ENCODE measurements around the gene LENG8. TPM values are rescaled to one million over a fixed set of nuclear protein-coding genes. Genes with fewer than 3 reads are reported as not detected.
"Not testable (repeated sequence)": the region's sequence is repeated elsewhere in the genome, so short reads cannot be mapped to it uniquely, and the experiment has no call there.

LENG8 gene
- polyA plus RNA-seq, 3 donors, result 119 to 275 (median 153) TPM

DNA sequence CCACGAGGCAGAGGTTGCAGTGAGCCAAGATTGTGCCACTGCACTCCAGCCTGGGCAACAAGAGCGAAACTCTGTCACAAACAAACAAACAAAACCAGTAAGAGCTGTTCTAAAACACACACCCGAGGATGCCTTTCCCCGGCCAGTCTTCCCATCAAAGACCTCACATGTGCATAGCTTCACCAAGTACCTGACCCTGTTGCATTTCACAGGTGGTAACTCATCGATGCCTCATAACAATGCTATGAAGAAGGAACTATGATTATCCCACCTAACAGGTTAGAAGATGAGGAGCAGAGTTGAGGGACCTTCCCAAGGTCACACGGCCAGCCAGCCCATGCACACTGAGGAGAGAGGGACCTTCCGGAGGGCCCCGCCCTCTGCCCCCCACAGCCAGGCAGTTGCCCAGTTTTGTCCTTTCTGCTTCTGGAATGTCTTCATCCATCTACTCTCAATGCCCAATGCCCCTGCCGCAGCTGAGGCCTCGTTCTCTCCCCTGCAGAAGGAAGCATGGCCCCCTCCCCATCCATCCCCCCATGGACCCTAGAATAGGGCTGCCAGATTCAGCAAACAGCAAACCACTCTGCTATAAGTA is 16.8 kb upstream of the LENG8 start:
- no peak for DNase-seq (ENCODE audit: extremely low read depth in 1 of 11, low read depth in 9 of 11, low spot score in 4 of 11)

DNA sequence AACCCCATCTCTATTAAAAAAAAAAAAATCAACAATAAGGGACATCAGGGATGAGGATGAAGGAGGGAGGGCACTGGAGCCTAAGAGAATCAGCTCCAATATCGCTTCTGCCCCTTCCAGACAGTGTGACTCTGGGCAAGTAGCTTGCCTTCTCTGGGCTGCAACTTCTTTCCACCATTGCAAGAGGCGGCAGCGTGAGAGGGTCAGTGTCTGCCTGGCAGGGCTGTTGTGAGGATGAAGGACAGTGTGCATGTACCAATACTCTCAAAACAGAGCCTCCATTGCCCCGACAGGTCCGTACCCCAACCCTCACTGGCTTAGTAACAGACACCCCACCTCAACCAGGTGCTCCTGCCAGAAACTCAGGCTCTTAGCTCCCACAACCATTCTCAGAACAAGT is 15.3 kb upstream of the LENG8 start:
- DNase-seq (ENCODE audit: extremely low read depth in 1 of 11, low read depth in 9 of 11, low spot score in 4 of 11), result no peak

DNA sequence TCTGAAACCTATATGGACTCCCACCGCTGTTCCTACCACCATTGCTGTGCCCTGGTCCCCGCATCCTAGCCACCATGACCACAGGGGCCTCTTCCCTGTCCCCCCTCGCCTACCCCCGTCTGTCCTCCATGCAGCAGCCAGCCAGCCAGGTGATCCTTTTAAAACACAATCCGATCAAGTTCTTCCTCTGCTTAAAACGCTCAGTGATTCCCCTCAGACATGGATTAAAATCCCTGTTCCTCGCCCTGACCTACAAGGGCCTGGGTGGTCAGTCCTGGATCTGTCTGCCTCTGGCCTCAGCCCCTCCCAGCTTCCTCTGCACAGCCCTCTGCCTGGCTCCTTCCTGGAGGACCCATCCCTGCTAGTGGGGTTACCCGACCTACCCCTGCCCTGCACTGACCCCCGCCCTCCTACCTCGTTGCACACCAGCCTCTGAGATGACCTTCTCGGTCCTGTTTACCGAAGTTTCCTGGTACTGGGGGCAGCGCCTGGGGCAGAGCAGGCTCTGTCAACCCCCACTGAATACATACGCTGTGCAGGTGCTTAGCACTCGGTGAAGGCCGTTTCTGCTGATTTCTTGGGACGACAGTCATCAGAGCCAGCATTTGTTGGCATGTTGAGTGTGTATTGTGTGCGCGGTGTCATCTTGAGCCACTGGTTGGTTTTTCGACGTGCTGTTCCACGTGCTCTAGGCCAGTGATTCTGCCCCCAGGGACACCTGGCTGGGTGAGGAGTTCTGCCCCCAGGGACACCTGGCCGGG is 14.7 kb upstream of the LENG8 start:
- no peak for DNase-seq (ENCODE audit: extremely low read depth in 1 of 11, low read depth in 9 of 11, low spot score in 4 of 11)

DNA sequence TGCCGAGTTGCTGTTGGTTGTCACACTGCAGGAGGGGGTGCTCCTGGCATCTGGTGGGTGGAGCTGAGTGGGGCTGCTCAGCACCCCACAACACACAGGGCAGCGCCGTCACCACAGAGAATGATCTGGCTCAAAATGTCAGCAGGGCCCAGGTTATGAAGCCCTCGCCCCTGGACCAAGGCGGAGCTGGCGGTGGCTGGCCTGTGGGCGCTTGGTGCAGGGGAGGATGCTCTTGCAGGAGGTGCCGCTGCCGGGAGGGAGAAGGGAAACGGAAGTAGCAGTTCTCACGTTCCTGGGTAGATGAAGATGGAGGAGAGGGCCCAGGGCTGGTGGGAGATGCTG is 14.2 kb upstream of the LENG8 start:
- DNase-seq (ENCODE audit: extremely low read depth in 1 of 11, low read depth in 9 of 11, low spot score in 4 of 11), result no peak

DNA sequence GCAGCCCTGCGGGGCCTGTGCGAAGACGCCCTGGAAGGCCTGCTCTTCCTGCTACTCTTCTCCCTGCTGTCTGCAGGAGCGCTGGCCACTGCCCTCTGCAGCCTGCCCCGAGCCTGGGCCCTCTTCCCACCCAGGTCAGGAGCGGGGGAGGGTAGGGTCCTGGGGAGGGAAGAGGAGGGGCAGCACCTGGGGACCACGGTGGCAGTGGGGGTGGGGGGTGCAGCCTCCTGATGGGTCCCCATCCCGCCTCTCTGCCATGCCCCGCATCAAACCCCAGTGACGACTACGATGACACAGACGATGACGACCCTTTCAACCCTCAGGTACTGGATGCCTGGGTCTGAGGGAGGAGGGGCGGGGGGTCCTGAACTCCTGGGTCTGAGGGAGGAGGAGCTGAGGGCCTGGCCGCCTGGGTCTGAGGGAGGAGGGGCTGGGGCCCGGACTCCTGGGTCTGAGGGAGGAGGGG is 13.4 kb upstream of the LENG8 start:
- DNase-seq (ENCODE audit: extremely low read depth in 1 of 11, low read depth in 9 of 11, low spot score in 4 of 11), result no peak

DNA sequence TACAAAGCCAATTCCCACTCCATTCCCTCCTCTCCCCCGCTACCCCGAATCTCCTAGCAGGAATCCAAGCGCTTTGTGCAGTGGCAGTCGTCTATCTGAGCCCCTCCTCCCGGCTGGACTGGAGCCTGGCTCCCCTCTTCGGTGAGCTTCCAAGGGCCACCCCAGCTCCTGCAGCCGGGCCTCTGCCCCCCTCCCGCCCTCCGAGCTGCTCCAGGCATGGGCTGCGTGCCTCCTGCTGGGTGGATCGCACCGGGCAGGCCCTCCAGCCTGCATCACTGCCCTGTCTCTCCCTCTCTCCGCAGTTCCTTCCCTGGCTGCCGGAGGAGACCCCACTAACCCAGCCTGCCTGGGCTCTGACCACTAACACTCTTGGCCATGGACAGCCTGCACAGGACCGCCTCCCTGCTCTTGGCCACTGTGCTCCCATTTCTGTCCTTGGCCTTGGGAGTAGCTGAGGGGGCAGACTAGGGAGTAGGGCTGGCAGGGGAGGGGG is 12.9 kb upstream of the LENG8 start:
- DNase-seq (ENCODE audit: extremely low read depth in 1 of 11, low read depth in 9 of 11, low spot score in 4 of 11), result no peak

DNA sequence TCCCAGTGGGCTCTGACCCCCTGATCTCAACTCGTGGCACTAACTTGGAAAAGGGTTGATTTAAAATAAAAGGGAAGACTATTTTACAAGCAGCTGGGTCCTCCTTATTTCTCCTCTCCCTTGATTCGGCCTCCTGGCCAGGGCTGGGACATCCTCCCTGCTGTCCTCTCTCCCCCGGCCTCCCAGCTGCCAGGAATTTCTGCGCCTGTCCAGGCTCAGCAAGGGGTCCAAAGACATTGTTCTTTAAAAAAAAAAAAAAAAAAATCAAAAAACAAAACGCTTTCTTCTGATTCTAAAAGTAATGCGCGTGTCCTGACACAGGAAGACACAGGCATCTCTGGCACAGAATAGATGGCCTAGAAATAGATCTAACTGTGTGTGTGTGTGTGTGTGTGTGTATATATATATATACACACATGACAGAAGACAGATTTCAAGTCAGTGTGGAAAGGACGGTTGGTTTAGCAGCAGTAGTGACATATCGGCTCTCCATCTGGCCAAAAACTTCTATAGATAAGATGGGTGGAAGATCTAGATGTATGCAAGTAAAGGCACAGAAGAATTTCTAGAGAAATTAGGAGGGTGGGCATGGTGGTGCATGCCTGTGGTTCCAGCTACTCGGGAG is 12.3 kb upstream of the LENG8 start:
- DNase-seq (ENCODE audit: extremely low read depth in 1 of 11, low read depth in 9 of 11, low spot score in 4 of 11), result no peak

DNA sequence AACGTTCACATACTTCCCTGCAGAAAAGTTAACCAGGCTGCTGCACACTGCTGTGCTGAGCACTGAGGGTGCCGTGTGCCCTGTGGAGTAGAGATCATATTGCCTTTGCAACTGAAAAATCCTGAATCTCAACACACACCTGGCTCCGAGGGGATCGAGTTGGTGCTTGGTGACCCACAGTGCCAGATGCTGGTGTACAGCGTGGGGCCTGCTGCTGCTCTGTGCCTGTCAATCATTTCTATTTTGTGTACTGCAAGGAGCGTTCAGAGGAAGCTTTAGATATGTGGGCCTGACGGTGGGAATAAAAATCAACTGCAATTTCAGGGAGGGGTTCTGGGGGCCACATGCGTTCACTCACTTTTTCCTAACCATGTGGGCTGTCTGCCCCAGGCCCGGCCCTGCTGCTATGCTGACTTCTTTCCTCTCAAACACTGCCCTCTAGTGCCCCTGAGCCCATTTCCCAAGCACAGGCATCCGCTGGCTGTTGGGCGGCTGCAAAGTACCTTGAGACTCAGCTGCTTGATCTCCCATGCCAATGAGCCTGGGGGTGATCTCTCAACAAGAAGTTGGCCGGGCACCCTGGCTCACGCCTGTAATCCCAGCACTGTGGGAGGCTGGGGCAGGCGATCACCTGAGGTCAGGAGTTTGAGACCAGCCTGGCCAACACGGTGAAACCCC is 9.7 kb upstream of the LENG8 start:
- no peak for DNase-seq (ENCODE audit: extremely low read depth in 1 of 11, low read depth in 9 of 11, low spot score in 4 of 11)

DNA sequence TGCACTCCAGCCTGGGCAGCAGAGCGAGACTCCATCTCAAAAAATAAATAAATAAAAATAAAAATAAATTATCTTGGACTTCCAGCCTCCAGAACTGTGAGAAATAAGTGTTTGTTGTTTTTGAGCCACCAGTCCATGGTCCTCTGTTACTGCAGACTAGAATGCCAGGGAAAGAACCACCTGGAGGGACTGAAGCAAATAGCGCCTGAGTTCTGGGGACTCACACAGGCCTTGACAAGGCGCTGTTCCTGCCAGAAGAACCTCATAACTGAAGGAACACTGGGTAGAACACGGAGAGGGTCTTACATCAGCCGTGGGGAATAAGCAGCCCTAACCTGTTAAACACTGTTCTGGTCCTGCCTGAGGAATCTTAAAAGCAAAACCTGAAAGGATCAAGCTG is 8.4 kb upstream of the LENG8 start:
- no peak for DNase-seq (ENCODE audit: extremely low read depth in 1 of 11, low read depth in 9 of 11, low spot score in 4 of 11)

DNA sequence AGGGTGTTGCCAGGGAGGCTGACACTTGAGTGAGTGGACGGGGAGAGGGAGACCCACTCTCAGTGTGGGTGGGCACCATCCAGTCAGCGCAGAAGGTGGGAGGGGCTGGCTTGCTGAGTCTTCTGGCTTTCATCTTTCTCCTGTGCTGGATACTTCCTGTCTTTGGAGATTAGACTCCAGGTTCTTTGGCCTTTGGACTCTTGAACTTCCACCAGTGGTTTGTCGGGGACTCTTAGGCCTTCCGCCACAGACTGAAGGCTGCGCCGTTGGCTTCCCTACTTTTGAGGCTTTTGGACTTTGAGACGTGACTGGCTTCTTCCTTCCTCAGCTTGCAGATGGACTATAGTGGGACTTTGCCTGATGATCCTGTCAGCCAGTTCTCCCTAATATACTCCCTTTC is 4.3 kb upstream of the LENG8 start:
- DNase-seq (ENCODE audit: extremely low read depth in 1 of 11, low read depth in 9 of 11, low spot score in 4 of 11), result no peak

DNA sequence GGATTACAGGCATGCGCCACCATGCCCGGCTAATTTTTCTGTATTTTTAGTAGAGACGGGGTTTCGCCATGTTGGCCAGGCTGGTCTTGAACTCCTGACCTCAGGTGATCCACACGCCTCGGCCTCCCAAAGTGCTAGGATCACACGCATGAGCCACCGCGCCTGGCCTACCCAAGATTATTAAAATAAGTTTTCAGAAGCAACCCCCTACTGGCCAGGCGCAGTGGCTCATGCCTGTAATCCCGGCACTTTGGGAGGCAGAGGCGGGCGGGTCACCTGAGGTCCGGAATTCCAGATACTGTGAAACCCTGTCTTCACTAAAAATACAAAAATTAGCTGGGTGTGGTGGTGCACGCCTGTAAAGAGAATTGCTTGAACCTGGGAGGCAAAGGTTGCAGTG is 2.6 kb upstream of the LENG8 start:
- not testable (repeated sequence) for DNase-seq (ENCODE audit: extremely low read depth in 1 of 11, low read depth in 9 of 11, low spot score in 4 of 11)

DNA sequence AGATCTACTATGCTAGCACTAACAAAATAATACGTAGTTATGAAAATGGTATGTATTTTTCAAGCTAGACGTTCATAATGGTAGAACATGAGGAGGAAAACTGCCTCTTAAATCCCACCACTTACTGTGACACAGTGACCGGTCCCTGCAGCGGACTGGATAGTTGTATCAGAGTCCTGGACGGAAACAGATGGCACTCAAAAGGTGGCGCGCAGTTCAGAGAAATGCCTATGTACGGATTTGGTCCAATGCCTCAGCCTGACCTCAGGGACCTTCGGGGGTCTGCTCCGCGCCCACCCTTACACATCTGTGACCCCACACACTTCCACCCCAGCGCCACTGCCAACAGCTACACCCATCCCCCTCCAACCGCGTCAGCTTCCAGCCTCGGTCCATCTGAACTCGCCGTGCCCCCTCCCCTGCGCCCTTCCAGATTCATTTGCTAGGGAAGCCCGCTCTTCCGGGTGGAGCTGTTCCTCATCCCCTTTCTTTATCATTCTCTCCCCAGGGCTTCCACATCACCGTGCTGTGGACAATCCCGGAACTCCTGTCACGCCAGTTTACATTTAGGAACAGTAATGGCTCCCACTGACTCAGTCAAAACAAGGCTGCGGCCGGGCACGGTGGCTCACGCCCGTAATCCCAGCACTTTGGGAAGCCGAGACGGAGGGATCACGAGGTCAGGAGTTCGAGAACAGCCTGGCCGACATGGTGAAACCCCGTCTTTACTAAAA is 792 bp upstream of the LENG8 start:
- DNase-seq (ENCODE audit: extremely low read depth in 1 of 11, low read depth in 9 of 11, low spot score in 4 of 11), result peak in 1 of 11 donors; percentile 55

DNA sequence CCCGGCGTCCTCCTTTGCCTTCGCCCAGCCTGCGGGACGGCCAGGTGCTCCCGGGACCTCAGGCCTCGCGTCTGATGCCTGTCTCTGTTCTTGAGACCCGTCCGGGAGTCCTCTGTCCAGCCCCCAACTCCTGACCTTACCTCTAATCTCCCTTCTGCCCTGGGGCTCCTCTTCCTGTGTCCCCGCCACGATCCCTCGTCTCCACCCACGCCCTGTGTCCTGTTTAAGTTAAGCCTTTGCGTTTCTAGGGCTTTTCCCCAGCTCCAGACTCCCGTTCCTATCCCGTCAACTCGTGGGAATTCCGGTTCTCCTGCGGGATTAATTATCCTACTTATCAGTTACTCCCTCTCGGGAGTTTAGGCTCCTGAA is 686 bp downstream of the LENG8 start:
- no peak for DNase-seq (ENCODE audit: extremely low read depth in 1 of 11, low read depth in 9 of 11, low spot score in 4 of 11)

DNA sequence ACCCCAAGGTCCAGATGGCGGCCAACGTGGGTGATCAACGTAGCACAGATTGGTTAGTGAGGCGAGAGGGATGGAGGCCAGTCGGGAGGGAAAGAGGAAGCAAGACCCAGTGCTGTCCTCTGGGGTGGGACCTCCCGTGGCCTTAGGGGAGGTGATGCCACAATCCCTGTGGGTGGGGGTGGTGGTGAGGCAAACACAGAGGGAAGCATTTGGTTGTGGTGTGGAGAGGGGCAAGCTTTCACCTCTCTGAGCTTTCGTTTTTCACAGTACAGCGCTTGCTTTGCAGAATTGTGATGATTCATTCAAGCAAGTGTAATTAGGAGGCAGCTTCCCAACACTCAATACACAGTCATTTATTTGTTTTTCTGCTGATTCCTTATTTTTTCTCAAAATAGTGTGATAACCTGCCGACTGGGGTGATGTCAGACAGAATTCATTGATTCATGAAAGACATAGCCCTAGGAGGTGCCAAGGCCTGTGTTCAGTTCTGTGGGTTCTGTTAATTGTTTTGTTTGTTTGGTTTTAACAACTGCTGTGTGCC is 2.4 kb downstream of the LENG8 start:
- DNase-seq (ENCODE audit: extremely low read depth in 1 of 11, low read depth in 9 of 11, low spot score in 4 of 11), result no peak

DNA sequence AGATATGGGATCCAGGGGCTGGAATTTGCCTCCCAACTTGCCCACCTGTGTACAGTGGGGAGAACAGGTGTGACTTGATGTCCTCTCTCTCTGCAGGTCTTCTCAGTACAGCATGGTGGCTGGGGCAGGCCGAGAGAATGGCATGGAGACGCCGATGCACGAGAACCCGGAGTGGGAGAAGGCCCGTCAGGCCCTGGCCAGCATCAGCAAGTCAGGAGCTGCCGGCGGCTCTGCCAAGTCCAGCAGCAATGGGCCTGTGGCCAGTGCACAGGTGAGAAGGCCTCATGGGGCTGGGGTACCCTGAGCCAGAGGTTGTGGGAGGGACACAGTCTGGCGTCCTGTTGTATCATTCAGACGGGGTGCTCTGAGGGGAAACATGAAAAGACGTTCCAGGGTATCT is 3.0 kb downstream of the LENG8 start:
- DNase-seq (ENCODE audit: extremely low read depth in 1 of 11, low read depth in 9 of 11, low spot score in 4 of 11), result no peak

DNA sequence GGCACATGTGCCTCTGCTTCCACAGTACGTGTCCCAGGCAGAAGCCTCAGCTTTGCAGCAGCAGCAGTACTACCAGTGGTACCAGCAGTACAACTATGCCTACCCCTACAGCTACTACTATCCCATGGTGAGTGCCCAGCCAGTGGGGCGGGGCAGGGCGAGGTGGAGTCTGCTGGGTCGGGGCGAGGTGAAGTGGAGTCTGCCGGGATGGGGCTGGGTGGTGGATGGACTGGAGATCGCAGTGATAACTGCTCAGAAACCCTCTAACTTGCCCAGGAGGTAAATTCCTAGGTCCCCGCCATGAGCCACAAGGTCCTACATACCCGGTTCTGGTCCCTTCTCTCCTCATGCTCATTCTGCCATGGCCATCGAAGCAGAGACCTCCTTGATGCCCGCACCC is 3.6 kb downstream of the LENG8 start:
- DNase-seq (ENCODE audit: extremely low read depth in 1 of 11, low read depth in 9 of 11, low spot score in 4 of 11), result no peak

DNA sequence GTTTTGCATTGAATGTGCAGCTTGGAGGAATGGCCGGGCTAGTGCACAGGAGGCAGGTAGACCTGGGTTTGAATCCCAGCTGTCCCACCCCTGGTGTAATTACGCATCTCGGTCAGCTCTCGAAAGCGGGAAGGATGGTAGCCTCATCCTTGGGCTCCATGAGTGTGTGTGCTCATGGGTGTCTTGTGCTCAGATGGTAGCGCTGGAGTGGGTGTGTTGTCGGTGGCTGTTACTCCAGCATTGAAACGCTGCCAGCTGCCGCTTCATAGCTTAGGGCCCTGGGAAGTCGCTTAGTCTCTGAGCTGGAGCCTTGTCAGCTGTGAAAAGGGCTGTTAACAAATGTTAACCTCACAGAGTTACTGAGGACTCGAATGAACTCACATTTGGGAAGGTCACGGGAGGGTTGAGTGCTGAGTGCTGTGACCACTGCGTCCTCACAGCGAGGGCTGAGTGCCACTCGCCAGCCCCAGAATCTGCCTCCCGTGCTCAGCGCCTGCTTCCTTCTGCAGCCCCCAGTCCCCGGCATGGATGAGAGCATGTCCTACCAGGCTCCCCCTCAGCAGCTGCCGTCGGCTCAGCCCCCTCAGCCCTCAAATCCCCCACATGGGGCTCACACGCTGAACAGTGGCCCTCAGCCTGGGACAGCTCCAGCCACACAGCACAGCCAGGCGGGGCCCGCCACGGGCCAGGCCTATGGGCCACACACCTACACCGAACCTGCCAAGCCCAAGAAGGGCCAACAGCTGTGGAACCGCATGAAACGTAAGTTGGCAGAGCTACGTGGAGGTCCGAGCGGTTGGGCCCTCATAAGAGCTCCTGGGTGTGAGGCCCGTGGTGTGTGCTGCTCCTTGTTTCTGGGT is 5.2 kb downstream of the LENG8 start:
- DNase-seq (ENCODE audit: extremely low read depth in 1 of 11, low read depth in 9 of 11, low spot score in 4 of 11), result no peak
